WERI-Rb-1 (cell line): Measurements from ENCODE around the gene GRIN2C.

Experiments used
- DNase-seq: peaks from one replicate; pipeline ENCODE4 v3.0.0-alpha.2; 2020
- H3K27ac ChIP-seq: fragments of 250-450 bp; sonication (Bioruptor Pico); 2 replicates; pipeline ENCODE4 v1.5.1; 2020; ENCODE audit warnings: mild to moderate bottlenecking, moderate library complexity
- H3K27me3 ChIP-seq: fragments of 250-450 bp; sonication (Bioruptor Pico); 2 replicates; pipeline ENCODE4 v1.5.1; 2021; ENCODE audit warnings: mild to moderate bottlenecking, low read depth, moderate library complexity; ENCODE audit not compliant: insufficient read depth, severe bottlenecking
- H3K36me3 ChIP-seq: fragments of 250-450 bp; sonication (Bioruptor Pico); 2 replicates; pipeline ENCODE4 v1.5.1; 2020; ENCODE audit warnings: mild to moderate bottlenecking, moderate library complexity
- H3K4me3 ChIP-seq: 2 replicates; pipeline ENCODE4 v1.5.1; 2011; ENCODE audit warnings: low read depth, mild to moderate bottlenecking, control low read depth, low read length
- H3K9me3 ChIP-seq: fragments of 250-450 bp; sonication (Bioruptor Pico); 2 replicates; pipeline ENCODE4 v1.5.1; 2021; ENCODE audit warnings: mild to moderate bottlenecking, moderate library complexity; ENCODE audit not compliant: severe bottlenecking
- TF ChIP-seq, protein P1 (sequence below): IDR thresholded peaks from 2 replicates; pipeline ENCODE4 v1.5.1; 2011; ENCODE audit warnings: low read depth, mild to moderate bottlenecking, control low read depth, inconsistent platforms, low read length

Gene GRIN2C

DNA sequence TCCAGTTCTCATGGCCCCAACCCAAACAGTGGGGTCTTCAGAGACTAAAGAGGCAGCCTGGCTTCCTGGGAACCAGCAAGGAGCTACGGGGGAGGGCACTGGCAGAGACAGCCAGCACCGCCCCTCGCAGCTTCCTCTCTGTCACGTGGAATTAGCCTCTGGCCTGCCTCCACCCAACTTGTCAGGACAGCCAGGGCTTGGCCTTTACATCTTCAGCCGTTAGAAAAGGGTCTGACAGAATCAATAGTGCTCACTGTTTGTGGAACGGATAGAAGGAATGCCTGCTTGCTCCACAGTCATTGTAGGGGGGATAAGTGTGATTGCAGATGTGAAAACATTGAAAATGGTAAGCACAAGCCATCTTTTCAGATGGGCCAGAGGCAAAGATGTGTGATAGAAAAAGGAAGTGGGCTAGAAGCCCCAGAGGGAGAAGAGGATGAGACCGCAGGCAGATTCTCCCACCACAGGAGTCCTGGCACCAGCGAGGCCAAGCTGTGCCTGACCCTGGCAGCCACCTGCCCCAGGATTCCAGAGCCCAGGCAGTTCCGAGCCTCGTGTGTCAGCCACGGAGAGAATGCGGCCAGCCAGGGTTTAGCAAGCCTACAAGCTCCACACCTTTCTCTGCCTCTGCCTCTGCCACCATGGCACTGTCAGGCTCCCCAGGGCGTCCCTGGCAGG, 18.6 kb downstream of the GRIN2C start:
- Histone ChIP-seq H3K9me3 (no peaks in the 10 kb centered on the region), H3K4me3 (no peak overlapping the region), H3K27me3 (no peaks in the 10 kb centered on the region), H3K36me3 (peaks cover 16% of the 10 kb centered on the region), H3K27ac (no peak overlapping the region)
- TF ChIP-seq, protein P1, sequence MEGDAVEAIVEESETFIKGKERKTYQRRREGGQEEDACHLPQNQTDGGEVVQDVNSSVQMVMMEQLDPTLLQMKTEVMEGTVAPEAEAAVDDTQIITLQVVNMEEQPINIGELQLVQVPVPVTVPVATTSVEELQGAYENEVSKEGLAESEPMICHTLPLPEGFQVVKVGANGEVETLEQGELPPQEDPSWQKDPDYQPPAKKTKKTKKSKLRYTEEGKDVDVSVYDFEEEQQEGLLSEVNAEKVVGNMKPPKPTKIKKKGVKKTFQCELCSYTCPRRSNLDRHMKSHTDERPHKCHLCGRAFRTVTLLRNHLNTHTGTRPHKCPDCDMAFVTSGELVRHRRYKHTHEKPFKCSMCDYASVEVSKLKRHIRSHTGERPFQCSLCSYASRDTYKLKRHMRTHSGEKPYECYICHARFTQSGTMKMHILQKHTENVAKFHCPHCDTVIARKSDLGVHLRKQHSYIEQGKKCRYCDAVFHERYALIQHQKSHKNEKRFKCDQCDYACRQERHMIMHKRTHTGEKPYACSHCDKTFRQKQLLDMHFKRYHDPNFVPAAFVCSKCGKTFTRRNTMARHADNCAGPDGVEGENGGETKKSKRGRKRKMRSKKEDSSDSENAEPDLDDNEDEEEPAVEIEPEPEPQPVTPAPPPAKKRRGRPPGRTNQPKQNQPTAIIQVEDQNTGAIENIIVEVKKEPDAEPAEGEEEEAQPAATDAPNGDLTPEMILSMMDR, result no peak
- peak; percentile 68 for DNase-seq

DNA sequence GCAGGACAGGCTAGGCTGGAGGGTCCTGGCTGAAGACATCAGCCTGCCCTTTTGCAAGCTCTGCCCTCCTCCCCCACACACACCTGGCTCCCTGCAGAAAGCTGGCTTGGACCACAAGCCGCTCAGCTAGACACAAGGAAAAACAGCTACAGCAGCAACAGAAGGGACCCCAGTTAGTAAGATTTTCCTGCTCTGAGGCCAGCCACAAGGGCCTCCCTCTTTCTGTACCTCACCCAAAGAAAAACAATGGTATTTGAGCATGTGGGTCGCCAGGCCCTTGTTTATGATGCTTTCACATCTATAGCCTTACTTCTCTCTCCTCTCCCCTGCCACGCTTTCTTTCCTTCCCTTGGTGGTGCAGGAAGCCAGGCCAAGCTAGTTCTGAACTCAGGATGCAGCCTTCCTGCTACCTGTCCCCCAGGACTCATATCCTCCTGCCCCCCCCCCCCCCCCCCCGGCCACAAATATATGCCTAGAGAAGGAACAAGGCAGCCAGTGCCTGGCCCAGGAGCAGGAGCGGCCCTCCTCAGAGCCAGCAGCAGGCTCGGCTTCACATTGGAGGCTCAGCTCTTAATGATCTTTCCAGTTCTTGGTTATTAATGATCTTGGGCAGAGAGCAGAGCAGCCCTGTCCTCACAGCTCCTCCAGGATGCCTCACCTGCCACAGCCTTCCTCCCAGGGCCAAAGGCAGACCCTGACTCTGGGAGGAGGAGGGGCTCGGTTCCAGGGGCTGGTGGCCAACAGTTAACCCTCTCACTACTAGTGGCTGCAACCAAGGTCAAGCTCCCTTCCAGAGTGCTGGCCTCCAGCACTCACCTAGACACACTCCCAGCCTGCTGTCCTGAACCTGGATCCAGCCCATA, 19.5 kb downstream of the GRIN2C start:
- no peaks in the 10 kb centered on the region for H3K9me3 ChIP-seq
- TF ChIP-seq, protein P1, result no peak
- DNase-seq, result no peak
- H3K36me3 ChIP-seq, result peaks cover 20% of the 10 kb centered on the region
- no peak overlapping the region for H3K4me3 ChIP-seq
- H3K27ac ChIP-seq, result no peak overlapping the region
- H3K27me3 ChIP-seq, result no peaks in the 10 kb centered on the region

DNA sequence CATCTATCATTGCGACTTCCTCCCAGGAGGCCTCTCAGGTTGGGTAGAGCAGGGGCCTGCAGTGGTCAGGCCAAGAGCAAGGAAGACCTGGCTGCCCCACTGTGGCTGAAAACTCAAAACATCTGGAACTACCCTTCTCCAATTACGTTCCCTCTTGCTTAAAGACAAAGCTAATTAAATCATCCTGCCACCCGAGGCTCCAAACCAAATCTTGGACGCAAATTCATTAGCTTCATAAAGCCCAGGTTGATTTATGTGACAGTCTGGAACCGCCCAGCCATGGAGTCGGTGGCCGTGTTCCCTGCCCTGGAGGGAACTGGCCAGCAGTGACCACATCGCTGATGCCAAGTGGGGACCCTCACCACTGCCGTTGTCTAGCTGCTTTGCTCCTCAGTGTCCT, 21.4 kb downstream of the GRIN2C start:
- TF ChIP-seq, protein P1, result no peak
- Histone ChIP-seq H3K4me3 (no peak overlapping the region), H3K27me3 (no peaks in the 10 kb centered on the region), H3K9me3 (no peaks in the 10 kb centered on the region), H3K36me3 (peaks cover 20% of the 10 kb centered on the region), H3K27ac (no peak overlapping the region)
- no peak for DNase-seq

DNA sequence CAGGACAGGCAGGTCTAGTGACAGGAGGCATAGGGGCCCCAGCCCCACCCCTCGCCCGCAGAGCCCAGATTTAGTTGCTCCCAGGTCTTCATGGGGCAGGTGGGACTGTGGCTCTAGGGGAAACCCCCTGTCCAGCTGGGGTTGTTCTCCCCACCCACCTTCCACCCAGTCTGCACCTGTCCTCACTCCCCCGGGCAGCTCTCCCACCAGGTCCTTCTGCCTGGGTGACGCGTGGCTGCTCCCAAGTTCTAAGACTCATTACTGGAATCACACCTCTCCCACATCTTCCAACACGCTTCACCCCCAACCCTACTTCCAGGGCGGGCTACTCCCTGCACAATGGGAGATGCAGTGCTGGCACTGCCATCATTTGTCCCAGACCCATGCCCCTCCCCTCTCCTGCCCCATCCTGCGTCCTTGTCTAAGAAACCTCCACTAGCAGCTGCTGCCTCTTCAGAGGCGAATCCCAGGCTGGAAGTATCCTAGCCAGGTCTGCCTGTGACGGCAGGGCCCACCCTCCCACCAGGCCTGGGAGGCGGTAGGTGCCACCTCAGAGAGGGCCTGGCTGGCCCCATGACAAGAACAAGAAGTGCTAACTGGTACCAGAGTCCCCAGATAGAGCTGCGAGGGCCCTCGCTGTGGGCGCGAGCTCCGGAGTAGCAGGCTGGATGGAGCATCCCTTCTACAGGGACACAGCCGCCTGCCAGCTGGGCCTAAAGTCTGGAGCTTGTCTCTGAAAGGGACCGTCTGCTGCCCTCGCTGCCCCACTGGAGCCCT, 22.8 kb downstream of the GRIN2C start:
- TF ChIP-seq, protein P1, result no peak
- DNase-seq, result no peak
- H3K9me3 ChIP-seq, result no peaks in the 10 kb centered on the region
- H3K27ac ChIP-seq, result no peak overlapping the region
- H3K27me3 ChIP-seq, result no peaks in the 10 kb centered on the region
- no peak overlapping the region for H3K4me3 ChIP-seq
- peaks cover 25% of the 10 kb centered on the region for H3K36me3 ChIP-seq

DNA sequence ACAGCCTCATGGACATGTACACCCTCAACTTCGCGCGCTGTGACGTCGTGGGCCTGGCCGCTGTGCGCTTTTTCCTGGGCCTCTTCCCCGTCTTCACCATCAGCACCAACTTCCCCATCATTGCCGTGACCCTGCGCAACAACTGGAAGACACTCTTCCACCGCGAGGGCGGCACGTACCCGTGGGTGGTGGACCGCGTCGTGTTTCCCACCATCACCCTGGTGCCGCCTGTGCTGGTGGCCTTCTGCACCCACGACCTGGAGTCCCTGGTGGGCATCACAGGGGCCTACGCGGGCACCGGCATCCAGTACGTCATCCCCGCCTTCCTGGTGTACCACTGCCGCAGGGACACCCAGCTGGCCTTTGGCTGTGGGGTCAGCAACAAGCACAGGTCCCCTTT, 23.5 kb downstream of the GRIN2C start:
- H3K27ac ChIP-seq, result no peak overlapping the region
- DNase-seq, result no peak
- no peak overlapping the region for H3K4me3 ChIP-seq
- no peaks in the 10 kb centered on the region for H3K27me3 ChIP-seq
- peaks cover 25% of the 10 kb centered on the region for H3K36me3 ChIP-seq
- no peaks in the 10 kb centered on the region for H3K9me3 ChIP-seq
- TF ChIP-seq, protein P1, result no peak
